Stimulated activated CD4-positive, alpha-beta T cell treated with anti-CD3 and anti-CD28 coated beads, TNF-alpha, amount 100 ng/mL, for 1 hour (primary cell): Measurements from ENCODE around the gene TSHZ2.
"Not testable (repeated sequence)": the region's sequence is repeated elsewhere in the genome, so short reads cannot be mapped to it uniquely, and the experiment has no call there.

Source experiments
- DNase-seq, 3 donors: peaks; one replicate each; pipeline ENCODE4 v3.0.0-alpha.2; 2020; ENCODE audit warnings: low read depth in 3 of 3, low spot score in 1 of 3

Gene TSHZ2

DNA sequence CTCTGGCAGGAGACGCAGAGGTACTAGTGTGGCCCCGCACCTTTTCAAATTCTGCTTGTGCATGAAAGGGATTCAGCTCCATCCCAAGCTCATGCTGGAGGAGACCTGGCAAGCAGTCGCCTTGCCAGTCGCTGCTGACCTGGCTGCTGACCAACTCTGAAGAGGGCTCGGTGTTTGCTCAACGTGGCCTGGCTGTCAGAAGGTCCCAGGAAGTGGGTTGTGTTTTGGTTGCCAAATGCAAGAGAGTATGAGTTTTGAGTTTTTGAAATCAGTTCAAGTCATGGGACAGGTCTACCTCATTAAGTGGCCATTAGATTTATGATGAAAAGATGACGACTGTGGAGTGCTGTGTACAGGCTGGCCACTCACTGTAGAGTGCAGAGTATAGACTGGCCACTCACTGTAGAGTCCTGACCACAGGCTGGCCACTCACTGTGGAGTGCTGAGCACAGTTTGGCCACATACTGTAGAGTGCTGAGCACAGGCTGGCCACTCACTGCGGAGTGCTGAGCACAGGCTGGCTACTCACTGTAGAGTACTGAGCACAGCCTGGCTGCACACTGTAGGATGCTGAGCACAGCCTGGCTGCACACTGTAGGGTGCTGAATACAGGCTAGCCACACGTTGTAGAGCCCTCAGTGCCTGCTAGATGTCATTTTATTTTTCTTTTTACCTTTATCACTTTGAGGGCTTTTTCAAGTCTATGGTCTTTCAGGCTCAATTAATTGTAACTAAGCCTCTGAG lies 427.6 kb downstream of the TSHZ2 start:
- no peak for DNase-seq

DNA sequence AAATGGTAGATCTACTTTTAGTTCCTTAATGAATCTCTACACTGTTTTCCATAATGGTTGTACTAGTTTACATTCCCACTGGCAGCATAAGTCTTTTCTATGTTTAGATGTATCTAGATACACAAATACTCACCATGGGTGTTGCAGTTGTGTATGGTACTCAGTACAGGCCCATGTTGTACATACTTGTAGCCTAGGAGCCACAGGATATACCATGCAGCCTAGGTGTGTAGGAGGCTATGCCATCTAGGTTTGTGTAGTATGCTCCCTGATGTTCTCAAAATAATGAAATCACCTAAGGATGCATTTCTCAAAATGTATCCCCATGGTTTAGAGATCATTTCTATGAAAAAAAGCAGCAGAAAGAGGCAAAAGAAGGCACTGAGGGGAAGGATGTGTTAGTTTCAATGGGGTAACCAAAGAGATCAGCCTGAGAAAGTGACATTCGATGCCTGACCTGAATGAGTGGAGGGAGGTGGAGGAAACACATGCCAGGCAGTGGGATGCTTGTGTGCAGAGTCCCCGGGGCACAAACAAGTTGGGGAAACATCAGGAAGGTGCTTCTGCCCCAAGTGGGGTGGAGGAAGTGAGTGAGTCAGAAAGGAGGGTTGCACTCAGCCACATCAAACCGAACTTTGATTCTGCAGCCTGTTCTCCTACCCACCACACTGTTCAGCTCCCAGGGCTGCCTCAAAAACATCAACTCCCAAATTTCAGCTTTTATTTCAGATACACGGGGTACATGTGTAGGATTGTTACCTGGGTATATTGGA lies 430.3 kb downstream of the TSHZ2 start:
- peak in 1 of 3 donors; percentile 15 for DNase-seq

DNA sequence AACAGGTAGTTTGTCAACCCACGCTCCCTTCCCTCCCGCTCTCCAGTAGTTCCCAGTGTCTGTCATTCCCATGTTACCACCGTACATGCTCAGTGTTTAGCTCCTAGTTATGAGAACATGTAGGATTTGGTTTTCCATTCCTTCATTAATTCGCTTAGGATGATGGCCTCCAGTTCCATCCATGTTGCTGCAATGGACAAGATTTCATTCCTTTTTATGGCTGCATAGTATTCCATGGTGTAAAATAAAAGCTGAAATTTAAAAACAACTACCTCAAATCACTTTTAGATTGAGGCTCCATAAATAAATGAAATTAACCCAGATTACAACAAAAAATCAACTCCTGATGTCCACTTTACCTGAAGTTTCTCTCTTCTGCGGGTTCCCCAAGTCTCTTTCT lies 430.9 kb downstream of the TSHZ2 start:
- DNase-seq = no peak

- no peak for DNase-seq
Measured at GRCh38 chr20:53405139-53405538, 433.0 kb downstream of the TSHZ2 start.

DNA sequence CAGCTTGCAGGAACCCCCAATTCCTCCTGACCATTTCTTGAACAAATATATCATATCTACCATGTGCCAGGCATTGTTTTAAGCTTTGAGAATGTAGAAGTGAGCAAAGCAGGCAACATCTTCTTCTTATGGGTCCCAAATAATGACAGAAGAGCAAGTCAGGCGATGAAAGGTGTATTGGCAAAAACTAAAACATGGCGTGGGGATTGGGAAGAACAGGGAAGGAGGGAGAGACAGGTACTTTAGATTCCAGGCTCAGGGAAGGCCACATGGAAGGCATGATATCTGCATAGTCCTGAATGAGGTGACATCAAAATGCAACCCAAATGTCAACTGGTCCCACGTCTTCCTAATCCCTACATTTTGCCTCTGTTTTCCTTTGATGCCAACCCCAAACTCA lies 434.4 kb downstream of the TSHZ2 start:
- DNase-seq = no peak

GRCh38 chr20:53408691-53409446 lies 436.7 kb downstream of the TSHZ2 start:
- DNase-seq = no peak

- DNase-seq = no peak
Measured at GRCh38 chr20:53409447-53409717, 437.2 kb downstream of the TSHZ2 start.

DNA sequence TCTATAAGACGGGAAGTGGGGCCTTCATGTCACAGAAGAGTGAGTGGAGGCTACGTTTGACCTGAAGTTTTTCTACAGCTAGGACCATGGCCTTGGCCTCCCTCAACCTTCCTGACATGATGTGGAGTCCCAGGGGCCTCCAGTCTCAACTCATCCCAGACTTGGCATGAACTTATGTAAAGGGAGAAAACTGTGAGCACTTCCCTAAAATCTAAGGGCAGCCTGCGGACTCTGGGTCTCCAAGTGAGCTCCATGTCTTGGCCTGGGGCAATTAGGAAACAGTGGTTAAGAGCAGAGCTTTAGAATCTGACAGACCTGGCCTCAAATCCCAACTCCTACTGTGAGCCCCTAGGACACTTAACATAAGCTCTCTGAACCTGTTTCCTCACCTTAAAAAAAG lies 439.0 kb downstream of the TSHZ2 start:
- no peak for DNase-seq

DNA sequence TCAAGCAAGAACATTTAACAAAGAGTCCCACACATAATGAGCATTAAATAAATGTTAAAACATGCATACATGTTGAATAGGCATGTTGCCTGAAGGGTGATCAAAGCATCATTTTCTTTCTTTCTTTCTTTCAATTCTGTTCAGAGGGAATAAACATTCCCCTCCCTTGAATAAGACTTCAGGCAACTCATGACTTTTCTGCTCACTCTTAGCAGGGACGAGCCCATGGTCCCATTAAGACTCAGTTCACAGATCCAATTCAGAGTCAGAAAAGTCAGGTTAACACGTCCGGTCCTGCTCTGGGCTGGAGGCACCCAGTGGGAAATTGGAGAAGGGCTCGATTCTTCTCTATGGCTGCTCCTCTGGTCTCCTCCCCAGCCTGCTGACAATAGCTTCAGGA lies 439.7 kb downstream of the TSHZ2 start:
- DNase-seq = no peak

DNA sequence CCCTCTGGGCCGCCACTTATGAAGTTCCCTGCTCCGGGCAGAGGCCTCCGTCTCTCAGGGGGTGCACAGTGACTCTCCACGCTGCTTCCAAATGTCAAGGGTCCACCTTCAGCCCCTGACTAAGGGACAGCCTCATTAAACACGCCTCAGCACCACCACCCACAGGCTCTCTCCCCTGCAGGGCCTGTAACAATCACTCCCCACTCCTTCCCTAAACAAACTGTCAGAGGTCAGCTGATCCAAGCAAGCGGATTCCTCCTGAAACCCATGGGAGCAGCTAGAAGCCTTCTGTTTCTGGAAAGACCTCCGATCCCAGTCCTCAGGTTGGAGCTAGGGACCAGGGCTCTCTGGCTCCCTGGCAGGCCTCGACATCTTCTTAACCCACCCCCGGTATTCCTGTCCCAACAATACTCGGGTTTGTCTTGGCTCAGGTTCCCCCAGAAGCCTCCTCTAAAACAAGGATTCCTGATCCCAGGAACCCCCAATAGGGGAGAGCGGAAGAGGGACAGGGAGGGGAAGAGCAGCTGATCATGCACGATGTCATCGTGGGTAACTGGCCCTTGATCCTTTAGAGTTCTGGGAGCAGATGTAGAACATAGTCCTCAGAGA lies 440.5 kb downstream of the TSHZ2 start:
- no peak for DNase-seq

- peak in 2 of 3 donors; percentile 2 to 16 for DNase-seq
Measured at GRCh38 chr20:53413186-53413631, 441.1 kb downstream of the TSHZ2 start.

DNA sequence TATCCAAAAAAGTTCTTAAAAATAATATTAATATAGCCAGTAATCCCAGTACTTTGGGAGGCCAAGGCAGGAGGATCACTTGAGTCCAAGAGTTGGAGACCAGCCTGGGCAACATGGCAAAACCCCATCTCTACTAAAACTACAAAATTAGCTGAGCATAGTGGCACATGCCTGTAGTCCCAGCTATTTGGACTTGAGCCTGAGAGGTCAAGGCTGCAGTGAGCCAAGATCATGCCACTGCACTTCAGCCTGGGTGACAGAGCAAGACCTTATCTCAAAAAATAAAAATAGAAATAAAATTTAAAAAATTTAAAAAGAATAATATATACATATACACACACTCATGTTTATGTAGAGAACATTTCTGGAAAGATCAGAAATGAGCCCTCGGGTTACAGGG lies 441.7 kb downstream of the TSHZ2 start:
- DNase-seq = not testable (repeated sequence)

GRCh38 chr20:53419693-53420460 lies 447.7 kb downstream of the TSHZ2 start:
- no peak for DNase-seq

DNA sequence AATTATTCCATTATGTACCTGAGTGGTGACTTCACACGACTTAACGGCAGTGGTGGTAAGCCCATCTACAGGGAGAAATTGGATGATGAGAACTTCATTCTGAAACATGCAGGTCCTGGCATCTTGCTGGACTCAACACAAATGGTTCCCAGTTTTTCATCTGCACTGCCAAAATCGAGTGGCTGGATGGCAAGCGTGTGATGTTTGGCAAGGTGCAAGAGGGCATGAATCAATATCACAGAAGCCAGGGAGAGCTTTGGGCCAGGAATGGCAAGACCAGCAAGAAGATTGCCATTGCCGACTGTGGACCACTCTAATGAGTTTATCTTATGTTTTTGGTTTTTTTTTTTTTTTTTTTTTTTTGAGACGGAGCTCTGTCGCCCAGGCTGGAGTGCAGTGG lies 449.2 kb downstream of the TSHZ2 start:
- DNase-seq = no peak

DNA sequence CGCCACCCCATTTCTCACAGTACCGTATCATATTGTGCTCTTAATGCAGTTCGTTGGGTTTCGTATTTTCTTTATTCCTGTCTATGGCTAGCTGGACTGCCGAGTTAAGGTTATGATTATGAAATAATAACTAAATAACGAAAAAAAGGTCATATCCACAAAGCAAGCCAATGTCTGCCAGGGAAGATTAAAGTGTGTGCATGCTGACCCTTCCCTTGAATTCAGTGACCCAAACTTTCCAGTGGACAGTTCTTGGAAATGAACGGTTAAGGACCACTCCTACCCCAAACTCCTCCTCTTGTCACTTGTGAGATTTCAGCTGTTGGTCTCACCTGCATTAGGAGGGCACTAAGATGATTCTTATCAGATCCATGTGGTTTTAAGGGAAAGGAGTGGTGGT lies 449.9 kb downstream of the TSHZ2 start:
- no peak for DNase-seq

GRCh38 chr20:53423587-53424146 lies 451.5 kb downstream of the TSHZ2 start:
- no peak for DNase-seq

DNA sequence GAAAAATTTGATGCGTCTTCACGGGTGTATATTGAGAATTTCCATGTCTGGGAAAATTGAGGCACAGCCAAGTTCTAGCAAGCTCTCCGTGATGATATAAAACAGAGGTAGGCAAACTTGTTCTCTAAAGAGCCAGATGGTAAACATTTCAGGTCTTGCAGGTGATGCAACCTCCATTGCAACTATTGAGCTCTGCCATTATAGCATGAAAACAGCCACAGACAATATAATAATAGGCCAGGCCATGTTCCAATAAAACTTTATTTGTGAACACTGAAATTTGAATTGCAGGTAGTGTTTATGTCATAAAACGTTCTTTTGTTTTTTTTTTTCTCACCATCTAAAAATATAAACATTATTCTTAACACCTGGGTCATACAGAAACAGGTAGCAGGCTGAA lies 453.3 kb downstream of the TSHZ2 start:
- DNase-seq = no peak

DNA sequence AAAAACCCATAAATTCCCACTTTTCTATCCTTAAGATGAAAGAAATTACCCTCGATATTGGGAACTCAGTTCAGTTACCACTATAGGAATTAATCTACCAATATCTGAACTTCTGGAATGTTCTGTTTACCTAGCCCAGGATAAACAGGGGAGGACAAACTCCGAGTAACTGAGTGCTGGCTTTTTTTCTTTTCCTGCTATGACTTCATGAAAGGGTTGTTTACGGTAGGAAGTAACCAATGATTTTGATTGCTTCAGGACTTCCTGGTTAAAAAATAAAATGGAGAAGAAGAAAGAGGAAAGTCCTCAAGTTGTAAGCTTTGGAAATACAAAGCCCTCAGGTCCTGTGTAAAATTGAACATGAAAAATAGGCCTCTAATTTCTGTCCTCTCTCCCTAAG lies 453.8 kb downstream of the TSHZ2 start:
- no peak for DNase-seq

DNA sequence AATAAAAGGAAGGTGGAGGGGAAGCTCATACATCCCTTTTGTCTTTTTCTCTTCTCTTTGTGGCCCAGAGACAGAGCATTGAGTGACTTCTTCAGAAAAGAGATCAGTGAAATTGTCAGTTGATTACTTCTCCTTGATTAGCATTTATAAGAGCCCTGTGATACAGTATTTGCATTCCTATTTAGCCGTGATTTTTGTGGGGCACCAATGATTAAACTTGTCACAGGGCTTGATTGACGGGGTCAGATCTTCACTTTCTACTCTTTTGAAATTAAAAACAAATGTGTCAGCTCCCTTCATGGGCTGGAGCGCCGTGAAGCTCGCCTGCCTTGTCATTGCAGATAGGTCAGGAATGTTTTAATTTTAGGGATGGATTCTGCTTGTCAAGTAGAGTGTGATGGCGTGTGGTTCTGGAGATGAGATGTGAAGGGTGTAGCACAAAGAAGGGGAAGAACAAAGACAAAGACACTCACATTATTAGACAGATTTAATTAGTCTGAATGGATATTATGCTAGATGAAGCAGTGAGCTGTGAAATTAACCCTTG lies 454.7 kb downstream of the TSHZ2 start:
- DNase-seq = no peak

DNA sequence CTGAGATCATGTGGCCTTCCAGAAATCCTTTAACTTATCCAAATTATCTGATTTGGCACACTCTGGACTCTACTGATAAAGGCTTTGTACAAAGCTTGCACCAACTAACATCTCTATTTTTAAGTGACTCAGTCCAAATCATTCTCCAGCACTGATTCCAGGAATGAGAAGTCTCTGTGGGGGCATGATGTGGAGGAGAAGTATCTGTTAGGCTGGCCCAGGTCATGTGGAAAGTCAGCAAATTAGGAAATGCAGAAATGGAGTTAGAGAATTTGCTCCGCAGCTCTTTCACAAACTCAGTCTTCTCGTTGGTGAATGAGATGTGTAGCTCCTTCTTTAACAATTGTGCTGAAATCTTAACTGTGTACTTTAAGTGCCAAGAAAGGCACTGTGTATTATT lies 455.8 kb downstream of the TSHZ2 start:
- no peak for DNase-seq
